AG04450 (cell line): ENCODE measurements around the gene CAPN11. TPM values are rescaled to one million over a fixed set of nuclear protein-coding genes. Genes with fewer than 3 reads are reported as not detected.

Experiments
- CTCF ChIA-PET: fragments of 300-600, 350-600 bp; formaldehyde crosslinking; extraction: SDS; loops from one replicate; lab custom pipeline; 2022; ENCODE audit warnings: antibody characterized with exemption, inconsistent platforms; lab: Charles Lee
- POLR2A ChIA-PET: fragments of 350-600 bp; formaldehyde crosslinking; extraction: SDS; loops from one replicate; lab custom pipeline; 2021; ENCODE audit warnings: antibody characterized with exemption, inconsistent platforms; lab: Yijun Ruan, JAX
- DNase-seq: peaks from one replicate; pipeline ENCODE4 v3.0.0-alpha.2; 2011; ENCODE audit warnings: low read depth, low spot score
- H3K27ac ChIP-seq: one replicate; pipeline ENCODE4 v1.5.1; 2012; ENCODE audit warnings: low read depth, low read length, control low read depth
- H3K27me3 ChIP-seq: one replicate; pipeline ENCODE4 v1.6.0; 2012; ENCODE audit warnings: low read length; ENCODE audit not compliant: control insufficient read depth, insufficient read depth
- H3K4me3 ChIP-seq: 2 replicates; pipeline ENCODE4 v1.5.1; 2011; ENCODE audit warnings: mild to moderate bottlenecking, low read depth, low read length, control low read depth
- H3K9me3 ChIP-seq: 2 replicates; pipeline ENCODE4 v1.5.1; 2012; ENCODE audit warnings: low read length; ENCODE audit not compliant: control insufficient read depth, insufficient read depth
- CTCF ChIP-seq: IDR thresholded peaks from 2 replicates; pipeline ENCODE4 v1.5.1; 2011; ENCODE audit warnings: low read depth, low read length, control low read depth, inconsistent platforms
- polyA plus RNA-seq: library from polyadenylated mRNA; depleted of rRNA; stranded (reverse); fragments of >200 nt; gene quantifications from 2 replicates; pipeline ENCODE4 v1.2.3, GENCODE V29; 2011

CAPN11 gene
- polyA plus RNA-seq, 1 experiment, result 0.04 TPM

DNA sequence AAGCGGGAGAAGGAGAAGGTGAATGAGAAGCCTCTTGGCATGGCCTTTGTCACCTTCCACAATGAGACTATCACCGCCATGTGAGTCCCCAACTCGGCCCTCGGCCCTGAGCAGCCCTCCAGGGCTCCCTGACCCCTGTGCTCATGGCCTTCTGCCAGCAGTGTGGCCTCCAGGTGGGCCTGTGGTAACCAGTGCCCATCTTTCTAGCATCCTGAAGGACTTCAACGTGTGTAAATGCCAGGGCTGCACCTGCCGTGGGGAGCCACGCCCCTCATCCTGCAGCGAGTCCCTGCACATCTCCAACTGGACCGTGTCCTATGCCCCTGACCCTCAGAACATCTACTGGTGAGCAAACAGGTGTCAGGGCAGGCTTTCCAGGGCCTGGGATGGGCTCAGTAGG, 10.3 kb upstream of the CAPN11 start:
- CTCF ChIA-PET, result no interaction called here
- TF ChIP-seq CTCF, result no peak

DNA sequence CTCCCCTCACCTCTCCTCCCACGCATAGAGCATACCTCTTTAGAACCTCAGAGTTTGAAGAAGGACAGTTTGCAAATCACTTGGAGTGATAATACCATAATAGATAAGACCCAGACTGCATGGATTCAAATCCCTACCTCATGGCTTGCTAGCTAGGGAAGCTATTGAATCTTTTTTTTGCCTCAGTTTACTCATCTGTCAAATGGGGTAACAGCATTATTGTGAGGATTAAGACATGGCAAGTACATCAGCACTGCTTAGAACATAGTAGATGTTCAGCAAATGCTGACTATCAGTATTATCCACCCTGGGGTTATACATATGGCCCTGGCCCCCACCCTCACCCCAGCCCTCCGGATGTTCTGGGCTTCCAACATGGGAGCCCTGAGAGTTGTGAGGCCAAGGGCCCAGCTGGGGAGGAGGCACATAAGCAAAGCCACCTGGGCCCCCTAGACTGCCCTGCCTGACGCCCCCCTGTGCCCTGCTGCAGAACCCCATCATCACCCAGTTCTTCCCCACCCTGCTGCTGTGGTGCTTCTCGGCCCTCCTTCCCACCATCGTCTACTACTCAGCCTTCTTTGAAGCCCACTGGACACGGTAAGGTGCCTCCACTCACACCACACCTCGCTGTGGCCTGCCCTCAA, 9.1 kb upstream of the CAPN11 start:
- no peak for DNase-seq
- no peak overlapping the region for H3K27ac ChIP-seq
- H3K27me3 ChIP-seq, result no peaks in the 10 kb centered on the region
- CTCF ChIA-PET, result interaction anchor here (2.5 kb wide), 1 partner anchor 51 kb away, joined by 25 read pairs; no protein-coding TSS in a partner anchor
- no peaks in the 10 kb centered on the region; the same call in 1 of the 2 replicates for H3K9me3 ChIP-seq
- TF ChIP-seq CTCF, result no peak
- POLR2A ChIA-PET, result interaction anchor here (0.6 kb wide), 1 partner anchor 440 kb away, joined by 4 read pairs; no protein-coding TSS in a partner anchor
- H3K4me3 ChIP-seq, result no peak overlapping the region

More for the DNA sequence above, 10.3 kb upstream of the CAPN11 start:
- no peak overlapping the region for H3K27ac ChIP-seq
- H3K9me3 ChIP-seq, result no peaks in the 10 kb centered on the region; the same call in 1 of the 2 replicates
- DNase-seq, result no peak
- H3K27me3 ChIP-seq, result no peaks in the 10 kb centered on the region
- no peak overlapping the region for H3K4me3 ChIP-seq
- POLR2A ChIA-PET, result no interaction called here

- ChIA-PET CTCF (interaction anchor here (0.6 to 2.5 kb wide), 2 partner anchors 52 to 62 kb away, joined by 5 to 25 read pairs; no protein-coding TSS in a partner anchor), POLR2A (no interaction called here)
- DNase-seq, result no peak
- H3K4me3 ChIP-seq, result no peak overlapping the region
- no peak for TF ChIP-seq CTCF
- H3K9me3 ChIP-seq, result no peaks in the 10 kb centered on the region; the same call in 1 of the 2 replicates
- H3K27ac ChIP-seq, result no peak overlapping the region
- no peaks in the 10 kb centered on the region for H3K27me3 ChIP-seq
These were observed 8.2 kb upstream of the CAPN11 start for GRCh38 chr6:44150317-44150917.

- DNase-seq, result no peak
- Histone ChIP-seq H3K9me3 (no peaks in the 10 kb centered on the region; the same call in 1 of the 2 replicates), H3K27me3 (no peaks in the 10 kb centered on the region), H3K27ac (no peak overlapping the region), H3K4me3 (no peak overlapping the region)
- ChIA-PET POLR2A (interaction anchor here (0.6 to 1.2 kb wide), 4 partner anchors 49 to 96 kb away, joined by 3 to 5 read pairs (median 4); partner anchors contain the start of gene HSP90AB1), CTCF (interaction anchor here (0.5 to 2.5 kb wide), 2 partner anchors 38 to 53 kb away, joined by 3 to 25 read pairs; no protein-coding TSS in a partner anchor)
- peak; percentile 98 for TF ChIP-seq CTCF
These were observed 7.1 kb upstream of the CAPN11 start for GRCh38 chr6:44151348-44152108.
